K562 (cell line): Measurements from ENCODE around the gene GPR108. TPM values are rescaled to one million over a fixed set of nuclear protein-coding genes. Genes with fewer than 3 reads are reported as not detected.

ENCODE experiments used
- BDP1 ChIP-seq: IDR thresholded peaks from 3 replicates; pipeline ENCODE4 v1.6.1; 2011; ENCODE audit not compliant: insufficient read length, insufficient read depth
- BRD4 ChIP-seq: fragments of 200-600 bp; sonication (generic); IDR thresholded peaks from 2 replicates; pipeline ENCODE4 v1.6.1; 2017; ENCODE audit warnings: inconsistent platforms
- CEBPB ChIP-seq: fragments of 450-650 bp; IDR thresholded peaks from 2 replicates; pipeline ENCODE4 v1.6.1; 2016; ENCODE audit warnings: missing genetic modification characterization, missing compliant biosample characterization
- CEBPG ChIP-seq, 3 experiments: fragments of 200-800 bp in 1 of 3; sonication (Bioruptor generic) in 1 of 3; sonication (generic) in 1 of 3; formaldehyde crosslinking in 1 of 3; IDR thresholded peaks in 2 of 3; conservative IDR thresholded peaks in 1 of 3; 2 replicates each; pipeline versions ENCODE4 v1.6.1 to v1.8.0; 2016 to 2022; ENCODE audit warnings: missing compliant biosample characterization in 2 of 3, missing genetic modification characterization in 2 of 3, mild to moderate bottlenecking in 1 of 3, missing genetic modification reagents in 1 of 3
- CHD1 ChIP-seq: fragments of 200-600 bp; sonication (generic); IDR thresholded peaks from one replicate; pipeline ENCODE4 v1.6.1; 2012; ENCODE audit warnings: mild to moderate bottlenecking, moderate library complexity, low read length, inconsistent platforms
- FOXJ3 ChIP-seq: sonication (generic); formaldehyde crosslinking; IDR thresholded peaks from 2 replicates; pipeline ENCODE4 v1.4.0; 2020; ENCODE audit warnings: mild to moderate bottlenecking, missing genetic modification reagents
- GATAD2B ChIP-seq: fragments of 450-650 bp; IDR thresholded peaks from 2 replicates; pipeline ENCODE4 v1.6.1; 2017; ENCODE audit warnings: mild to moderate bottlenecking, borderline replicate concordance
- HDAC3 ChIP-seq: fragments of 450-650 bp; IDR thresholded peaks from 2 replicates; pipeline ENCODE4 v1.6.1; 2018; ENCODE audit warnings: borderline replicate concordance, mild to moderate bottlenecking, moderate library complexity; ENCODE audit not compliant: partially characterized antibody
- HIVEP1 ChIP-seq: fragments of 250-450 bp; sonication (Bioruptor Pico); IDR thresholded peaks from 2 replicates; pipeline ENCODE4 v1.4.0; 2020; ENCODE audit warnings: mild to moderate bottlenecking
- HOXB6 ChIP-seq: fragments of 250-450 bp; sonication (Bioruptor Pico); IDR thresholded peaks from 2 replicates; pipeline ENCODE4 v1.5.1; 2022; ENCODE audit warnings: mild to moderate bottlenecking, borderline replicate concordance
- KDM2B ChIP-seq: fragments of 250-450 bp; sonication (Bioruptor Pico); IDR thresholded peaks from 2 replicates; pipeline ENCODE4 v1.8.0; 2021; ENCODE audit warnings: mild to moderate bottlenecking, moderate library complexity
- KDM4B ChIP-seq, 2 experiments: fragments of 450-650 bp in 1 of 2; sonication (generic) in 1 of 2; IDR thresholded peaks; 2 replicates each; pipeline ENCODE4 v1.6.1; 2016 to 2017; ENCODE audit warnings: borderline replicate concordance in 2 of 2, antibody characterized with exemption in 1 of 2, low read depth in 1 of 2, mild to moderate bottlenecking in 1 of 2
- POLR3G ChIP-seq: IDR thresholded peaks from 2 replicates; pipeline ENCODE4 v1.6.1; 2011; ENCODE audit not compliant: insufficient read length, insufficient replicate concordance; ENCODE audit errors: extremely low read depth
- RHOXF2B ChIP-seq: fragments of 250-450 bp; sonication (Bioruptor Pico); conservative IDR thresholded peaks from 2 replicates; pipeline ENCODE4 v1.5.1; 2021
- RREB1 ChIP-seq: fragments of 250-450 bp; sonication (Bioruptor Pico); IDR thresholded peaks from 2 replicates; pipeline ENCODE4 v1.4.0; 2020
- SMAD4 ChIP-seq: fragments of 250-450 bp; sonication (Bioruptor Pico); conservative IDR thresholded peaks from 2 replicates; pipeline ENCODE4 v1.8.0; 2021; ENCODE audit warnings: inconsistent platforms, mild to moderate bottlenecking, moderate library complexity
- SNRNP70 ChIP-seq: fragments of 200-400 bp; formaldehyde crosslinking; optimal IDR thresholded peaks from 2 replicates; pipeline ENCODE3; 2017; ENCODE audit warnings: low read depth, low read length
- SOX6 ChIP-seq: fragments of 450-650 bp; IDR thresholded peaks from 2 replicates; pipeline ENCODE4 v1.6.1; 2014; ENCODE audit warnings: mild to moderate bottlenecking
- SPI1 ChIP-seq: IDR thresholded peaks from 2 replicates; pipeline ENCODE4 v1.6.1; 2011; ENCODE audit warnings: low read depth, low read length, control low read depth, borderline replicate concordance
- TBL1XR1 ChIP-seq, 2 experiments: IDR thresholded peaks; 2 replicates each; pipeline ENCODE4 v1.6.1; 2012; ENCODE audit warnings: improper control_type of control experiment in 2 of 2, low read length in 2 of 2, mild to moderate bottlenecking in 1 of 2
- ZNF253 ChIP-seq: fragments of 250-450 bp; sonication (Bioruptor Pico); conservative IDR thresholded peaks from 2 replicates; pipeline ENCODE4 v1.6.1; 2021; ENCODE audit warnings: mild to moderate bottlenecking
- ZSCAN29 ChIP-seq: fragments of 450-650 bp; IDR thresholded peaks from 2 replicates; pipeline ENCODE4 v1.6.1; 2017
- polyA plus RNA-seq, 8 experiments: library from polyadenylated mRNA; depleted of rRNA in 4 of 8; stranded (reverse) in 5 of 8; unstranded in 3 of 8; fragments of >200 nt; fragmentation: Nextera tagmentation in 2 of 8; fragmentation: Illumina TruSeq in 1 of 8; extraction: Ambion mirVana in 2 of 8; extraction: Trizol in 1 of 8; gene quantifications; 2 replicates each; pipeline versions ENCODE4 v1.2.1 to v1.2.3, GENCODE V29; 2011 to 2014; ENCODE audit warnings: inconsistent platforms in 1 of 8, missing spikeins in 1 of 8
- total RNA-seq, 7 experiments: library from RNA; depleted of rRNA in 6 of 7; stranded (reverse); fragments of >200 nt in 6 of 7; fragmentation: Illumina TruSeq in 2 of 7; extraction: Trizol in 2 of 7; gene quantifications; 2 replicates each; pipeline versions ENCODE4 v1.2.1 to v1.2.3, GENCODE V29; 2011 to 2021; ENCODE audit warnings: low replicate concordance in 1 of 7
- TF ChIP-seq, protein P1 (sequence below): sonication (generic); formaldehyde crosslinking; IDR thresholded peaks from 2 replicates; pipeline ENCODE4 v1.8.1; 2022; ENCODE audit warnings: missing genetic modification reagents

GPR108 gene
- total and polyA plus RNA-seq, 9 of the 15 experiments (the other 6 are each of a cell fraction or from before 2014, with no cell fraction given), result 2.4 to 33.2 (median 24.4) TPM

- TF ChIP-seq RREB1 (no peak), CEBPG (CRISPR knock-in tag; IDR thresholded peaks at IDR 0.05) (no peak), CEBPG (tag; conservative IDR thresholded peaks at IDR 0.05 in 1 of 2, IDR thresholded peaks at IDR 0.05 in 1 of 2) (peak in 1 of 2 experiments; percentile 34; a peak in 2 of 4 replicates), GATAD2B (no peak), ZSCAN29 (no peak), RHOXF2B (no peak), SPI1 (peak; percentile 23; the same call in 1 of the 2 replicates), CEBPB (peak; percentile 91), CHD1 (no peak), POLR3G (no peak), ZNF253 (CRISPR knock-in tag) (no peak), TBL1XR1 (IDR thresholded peaks at IDR 0.05; ENCODE audit: low read length in 2 of 2) (no peak), KDM2B (no peak), BRD4 (no peak), SOX6 (no peak), SNRNP70 (no peak), HIVEP1 (CRISPR knock-in tag) (no peak), BDP1 (no peak), KDM4B (IDR thresholded peaks at IDR 0.05; ENCODE audit: borderline replicate concordance in 2 of 2, low read depth in 1 of 2) (0 out of 4 replicates have a peak, but pooled peaks of 1 of the 2 experiments have one; percentile 61), SMAD4 (no peak), HOXB6 (CRISPR knock-in tag) (no peak), FOXJ3 (no peak), HDAC3 (no peak)
- TF ChIP-seq, protein P1, sequence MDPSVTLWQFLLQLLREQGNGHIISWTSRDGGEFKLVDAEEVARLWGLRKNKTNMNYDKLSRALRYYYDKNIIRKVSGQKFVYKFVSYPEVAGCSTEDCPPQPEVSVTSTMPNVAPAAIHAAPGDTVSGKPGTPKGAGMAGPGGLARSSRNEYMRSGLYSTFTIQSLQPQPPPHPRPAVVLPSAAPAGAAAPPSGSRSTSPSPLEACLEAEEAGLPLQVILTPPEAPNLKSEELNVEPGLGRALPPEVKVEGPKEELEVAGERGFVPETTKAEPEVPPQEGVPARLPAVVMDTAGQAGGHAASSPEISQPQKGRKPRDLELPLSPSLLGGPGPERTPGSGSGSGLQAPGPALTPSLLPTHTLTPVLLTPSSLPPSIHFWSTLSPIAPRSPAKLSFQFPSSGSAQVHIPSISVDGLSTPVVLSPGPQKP (CRISPR knock-in tag), result no peak
Measured at GRCh38 chr19:6720369-6721137, 16.8 kb downstream of the GPR108 start, which contains the start of gene C3 (continued).
